ENCODE results near the gene IFI27L2. TPM values are rescaled to one million over a fixed set of nuclear protein-coding genes. Genes with fewer than 3 reads are reported as not detected.

Gene IFI27L2
- total RNA-seq, 4 donors from 2014 or later: 32.8 to 108 (median 74.6) TPM; not detected in 1

- 91% methylated on average over 6 of the region's 6 CpGs; no CpG with 5 or more reads in 1 of the 2 donors for WGBS, 2 donors (ENCODE audit: low coverage in 1 of 2)
- intact Hi-C loops (cut with DNase I; ENCODE audit: low total_unique reads) (no loop called here), in situ Hi-C loops (cut with MboI; ENCODE audit: low pct_ligation_motif_present in 1 of 4, low pct_unique_long_range_greater_than_20kb in 1 of 4, low sequenced_read_pairs in 3 of 4) (no loop called here)
- peaks cover 9 to 19% (median 15%) of the 10 kb centered on the region in 4 donors for H3K4me1 ChIP-seq
- no peaks in the 10 kb centered on the region for H3K27me3 ChIP-seq
- H3K36me3 ChIP-seq: no peaks in the 10 kb centered on the region
- TF ChIP-seq POLR2AphosphoS5 (IDR thresholded peaks at IDR 0.05): no peak
- no peak for TF ChIP-seq POLR2A (IDR thresholded peaks at IDR 0.05)
- TF ChIP-seq EP300 (IDR thresholded peaks at IDR 0.05; ENCODE audit: low read depth): no peak
- TF ChIP-seq, protein P1, sequence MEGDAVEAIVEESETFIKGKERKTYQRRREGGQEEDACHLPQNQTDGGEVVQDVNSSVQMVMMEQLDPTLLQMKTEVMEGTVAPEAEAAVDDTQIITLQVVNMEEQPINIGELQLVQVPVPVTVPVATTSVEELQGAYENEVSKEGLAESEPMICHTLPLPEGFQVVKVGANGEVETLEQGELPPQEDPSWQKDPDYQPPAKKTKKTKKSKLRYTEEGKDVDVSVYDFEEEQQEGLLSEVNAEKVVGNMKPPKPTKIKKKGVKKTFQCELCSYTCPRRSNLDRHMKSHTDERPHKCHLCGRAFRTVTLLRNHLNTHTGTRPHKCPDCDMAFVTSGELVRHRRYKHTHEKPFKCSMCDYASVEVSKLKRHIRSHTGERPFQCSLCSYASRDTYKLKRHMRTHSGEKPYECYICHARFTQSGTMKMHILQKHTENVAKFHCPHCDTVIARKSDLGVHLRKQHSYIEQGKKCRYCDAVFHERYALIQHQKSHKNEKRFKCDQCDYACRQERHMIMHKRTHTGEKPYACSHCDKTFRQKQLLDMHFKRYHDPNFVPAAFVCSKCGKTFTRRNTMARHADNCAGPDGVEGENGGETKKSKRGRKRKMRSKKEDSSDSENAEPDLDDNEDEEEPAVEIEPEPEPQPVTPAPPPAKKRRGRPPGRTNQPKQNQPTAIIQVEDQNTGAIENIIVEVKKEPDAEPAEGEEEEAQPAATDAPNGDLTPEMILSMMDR (IDR thresholded peaks at IDR 0.05): no peak
- no peak for DNase-seq
- H3K9me3 ChIP-seq: no peaks in the 10 kb centered on the region
- no peak overlapping the region for H3K4me3 ChIP-seq
- no peak overlapping the region for H3K27ac ChIP-seq
Measured at GRCh38 chr14:94125659-94126418, 3.6 kb downstream of the IFI27L2 start.

- Histone ChIP-seq H3K9me3 (no peaks in the 10 kb centered on the region), H3K27ac (no peak overlapping the region), H3K4me3 (no peak overlapping the region), H3K36me3 (no peaks in the 10 kb centered on the region), H3K4me1 (peaks cover 1 to 14% (median 9%) of the 10 kb centered on the region in 4 donors), H3K27me3 (no peaks in the 10 kb centered on the region)
- 50 to 92% methylated on average over 2 to 9 of the region's 9 CpGs for WGBS, 2 donors (ENCODE audit: low coverage in 1 of 2)
- no peak for DNase-seq
- in situ Hi-C loops (cut with MboI; ENCODE audit: low pct_ligation_motif_present in 1 of 4, low pct_unique_long_range_greater_than_20kb in 1 of 4, low sequenced_read_pairs in 3 of 4): no loop called here
- TF ChIP-seq POLR2AphosphoS5 (IDR thresholded peaks at IDR 0.05): no peak
- TF ChIP-seq, protein P1 (IDR thresholded peaks at IDR 0.05): no peak
- no peak for TF ChIP-seq POLR2A (IDR thresholded peaks at IDR 0.05)
- no peak for TF ChIP-seq EP300 (IDR thresholded peaks at IDR 0.05; ENCODE audit: low read depth)
- intact Hi-C loops (cut with DNase I; ENCODE audit: low total_unique reads): no loop called here
Measured at GRCh38 chr14:94124582-94125377, 4.6 kb downstream of the IFI27L2 start.

GRCh38 chr14:94123868-94124267 lies 5.5 kb downstream of the IFI27L2 start:
- Histone ChIP-seq H3K9me3 (peaks cover 0 to 6% of the 10 kb centered on the region in 2 donors), H3K27ac (no peak overlapping the region), H3K4me1 (peaks cover 0 to 6% (median 4%) of the 10 kb centered on the region in 4 donors), H3K36me3 (no peaks in the 10 kb centered on the region), H3K4me3 (no peak overlapping the region), H3K27me3 (no peaks in the 10 kb centered on the region)
- TF ChIP-seq, protein P1 (IDR thresholded peaks at IDR 0.05): no peak
- TF ChIP-seq POLR2A (IDR thresholded peaks at IDR 0.05) (no peak), EP300 (IDR thresholded peaks at IDR 0.05; ENCODE audit: low read depth) (no peak), POLR2AphosphoS5 (IDR thresholded peaks at IDR 0.05) (no peak)
- in situ Hi-C loops (cut with MboI; ENCODE audit: low pct_ligation_motif_present in 1 of 4, low pct_unique_long_range_greater_than_20kb in 1 of 4, low sequenced_read_pairs in 3 of 4) (no loop called here), intact Hi-C loops (cut with DNase I; ENCODE audit: low total_unique reads) (no loop called here)
- WGBS, 2 donors (ENCODE audit: low coverage in 1 of 2): 91 to 100% methylated on average over 1 of the region's 1 CpG
- no peak for DNase-seq

- no peak for DNase-seq
- Histone ChIP-seq H3K36me3 (no peaks in the 10 kb centered on the region), H3K9me3 (peaks cover 0 to 6% of the 10 kb centered on the region in 2 donors), H3K27ac (no peak overlapping the region), H3K27me3 (no peaks in the 10 kb centered on the region), H3K4me3 (no peak overlapping the region), H3K4me1 (peaks cover 0 to under 1% (median 0%) of the 10 kb centered on the region in 4 donors)
- no peak for TF ChIP-seq POLR2A (IDR thresholded peaks at IDR 0.05)
- in situ Hi-C loops (cut with MboI; ENCODE audit: low pct_ligation_motif_present in 1 of 4, low pct_unique_long_range_greater_than_20kb in 1 of 4, low sequenced_read_pairs in 3 of 4) (no loop called here), intact Hi-C loops (cut with DNase I; ENCODE audit: low total_unique reads) (no loop called here)
- WGBS, 2 donors (ENCODE audit: low coverage in 1 of 2): 91 to 92% methylated on average over 4 to 9 of the region's 9 CpGs
Measured at GRCh38 chr14:94123296-94123695, 6.1 kb downstream of the IFI27L2 start.

All from transverse colon (tissue), 4 donors.